GM18873 (cell line): Measurements from ENCODE around the gene FILIP1L.

Source experiments
- ATAC-seq: cut with Tn5 transposase; IDR thresholded peaks from one replicate; pipeline ENCODE4 v1.9.1; 2021; ENCODE audit warnings: mild to moderate bottlenecking, moderate library complexity, moderate number of reproducible peaks; ENCODE audit not compliant: unreplicated experiment, low FRiP score

Gene FILIP1L

DNA sequence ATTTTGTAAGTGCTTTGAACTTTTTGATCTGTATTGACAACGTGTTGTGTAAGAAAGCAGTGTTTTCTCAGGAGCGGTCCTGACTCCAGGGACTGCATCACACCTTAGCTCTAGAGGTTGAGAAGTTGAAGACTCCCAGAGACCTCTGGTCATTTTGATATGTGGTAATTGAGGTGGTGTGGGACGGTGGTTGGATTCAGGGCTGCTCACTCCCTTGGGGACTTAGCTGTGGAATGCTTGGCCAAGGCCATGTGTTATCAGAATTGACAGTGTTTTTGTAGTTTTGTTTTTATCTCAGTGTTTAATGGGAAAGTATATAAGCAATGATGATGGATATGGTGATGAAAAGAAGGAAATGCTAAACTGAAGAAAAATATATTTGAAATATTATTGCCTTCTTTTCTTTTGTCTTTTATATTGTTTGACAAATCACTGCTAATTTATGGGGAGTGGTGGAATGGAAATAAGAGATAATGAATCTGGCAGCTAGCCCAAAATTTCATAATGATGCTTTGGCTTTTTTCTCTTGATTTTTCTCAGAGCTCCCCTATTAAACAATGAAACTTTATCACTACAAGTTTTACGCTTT, 280.6 kb downstream of the FILIP1L start:
- no peak for ATAC-seq

DNA sequence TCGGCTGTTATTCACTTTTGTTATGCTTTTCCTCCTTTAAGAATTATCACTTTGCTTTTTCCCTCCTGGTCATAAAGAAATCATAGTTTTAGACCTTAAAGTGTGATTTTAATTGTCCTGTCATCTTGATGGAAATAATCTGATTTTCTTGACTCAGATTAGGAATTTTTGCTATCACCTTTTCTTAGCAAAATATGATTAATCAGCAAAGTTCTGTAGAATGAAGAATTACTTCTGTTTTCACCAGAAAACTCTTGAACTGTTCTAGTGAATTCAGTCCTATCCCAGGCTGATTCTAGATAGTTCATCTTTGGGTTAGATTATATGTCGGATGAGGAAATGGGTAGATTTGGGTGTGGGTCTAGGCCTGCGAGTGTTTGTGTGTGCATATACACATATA, 284.5 kb downstream of the FILIP1L start:
- ATAC-seq = no peak

GRCh38 chr3:99825004-99825640, 289.2 kb downstream of the FILIP1L start:
- ATAC-seq = no peak

DNA sequence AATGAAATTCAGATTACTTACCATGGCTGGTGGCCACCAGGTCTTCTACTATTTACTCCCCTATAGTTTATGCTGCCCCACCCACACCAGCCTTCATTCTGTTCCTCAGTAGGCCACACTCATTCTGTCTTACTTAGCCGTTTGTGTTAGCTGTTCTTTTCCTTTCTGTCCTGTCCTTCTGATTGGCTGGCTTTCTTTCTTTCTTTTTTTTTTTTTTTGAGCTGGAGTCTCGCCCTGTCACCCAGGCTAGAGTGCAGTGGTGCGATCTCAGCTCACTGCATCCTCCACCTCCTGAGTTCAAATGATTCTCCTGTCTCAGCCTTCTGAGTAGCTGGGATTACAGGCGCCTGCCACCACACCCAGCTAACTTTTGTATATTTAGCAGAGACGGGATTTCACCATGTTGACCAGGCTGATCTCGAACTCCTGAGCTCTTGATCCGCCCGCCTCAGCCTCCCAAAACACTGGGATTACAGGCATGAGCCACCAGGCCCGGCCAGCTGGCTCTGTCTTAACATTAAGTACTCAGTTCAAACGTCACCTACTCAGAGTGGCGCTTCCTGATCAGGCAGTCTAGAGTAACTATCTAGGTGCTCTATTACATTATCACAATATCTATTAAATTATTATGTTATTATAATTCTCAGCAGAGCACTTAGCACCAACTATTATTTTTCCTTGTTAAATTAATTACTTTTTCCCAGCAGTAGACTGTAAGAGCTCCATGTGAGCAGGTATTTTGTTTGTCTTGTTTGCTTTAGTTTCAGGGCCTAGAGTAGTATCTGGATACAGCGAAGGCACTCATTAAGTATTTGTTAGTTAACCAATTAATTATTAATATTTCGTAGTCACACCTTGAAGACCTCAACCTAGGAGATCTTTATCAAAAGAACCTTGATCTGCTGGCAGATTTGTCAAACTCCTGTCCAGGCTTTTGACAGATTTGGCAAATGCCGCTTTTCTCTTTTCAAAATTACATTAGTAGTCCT, 290.3 kb downstream of the FILIP1L start:
- ATAC-seq = no peak

DNA sequence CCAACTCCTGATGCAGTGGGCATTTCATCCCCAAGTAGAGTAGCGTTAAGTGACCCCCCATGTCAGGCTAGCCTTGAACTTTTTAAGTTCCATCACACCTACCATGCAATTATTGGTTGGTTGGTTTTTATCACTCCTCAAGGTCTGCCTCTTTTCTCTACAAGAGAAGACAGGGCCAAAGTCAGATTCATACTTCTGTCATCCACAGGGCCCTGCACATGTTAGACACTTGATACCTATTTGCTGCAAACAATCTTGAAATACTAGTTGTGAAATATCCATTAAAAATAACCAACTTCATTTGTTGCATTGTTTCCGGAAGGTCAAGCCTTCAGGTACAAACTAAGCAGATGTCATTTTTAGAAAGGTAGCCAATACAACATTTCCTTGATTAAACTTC, 295.5 kb downstream of the FILIP1L start:
- no peak for ATAC-seq

DNA sequence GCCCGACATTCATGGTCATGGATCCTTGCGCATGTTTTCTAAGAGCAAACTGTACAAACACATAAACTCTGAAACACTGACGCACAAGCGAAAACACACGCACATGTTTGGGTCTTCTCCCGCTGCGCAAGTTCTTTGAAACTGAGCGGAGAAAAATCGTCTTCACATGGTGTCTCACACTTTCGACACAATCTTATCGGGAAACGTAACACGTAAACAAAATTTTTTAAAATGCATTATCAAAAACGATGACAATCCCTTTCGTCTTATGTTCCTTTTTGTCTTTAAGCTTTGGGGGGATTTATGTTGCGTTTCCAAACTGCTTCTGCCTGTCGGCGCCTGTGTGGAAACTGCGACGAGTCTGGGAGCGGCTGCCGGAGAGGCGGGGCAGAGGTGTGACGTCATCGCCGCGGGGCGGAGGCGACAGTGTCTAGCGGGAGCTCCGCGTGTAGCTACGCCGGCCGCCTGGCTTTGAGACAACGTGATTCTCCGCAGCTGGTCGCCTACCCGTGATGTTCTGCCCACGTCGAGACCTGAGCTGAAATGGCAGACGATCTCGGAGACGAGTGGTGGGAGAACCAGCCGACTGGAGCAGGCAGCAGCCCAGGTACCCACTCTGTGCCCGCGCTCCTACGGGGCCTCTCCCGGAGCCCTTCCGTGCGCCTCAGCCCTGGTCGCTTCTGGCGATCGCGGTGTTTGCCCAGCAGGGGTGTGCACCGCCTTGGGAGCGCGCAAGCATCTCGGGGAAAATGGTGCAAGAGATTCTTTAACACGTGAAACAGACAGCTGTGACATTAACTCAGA, 296.7 kb downstream of the FILIP1L start, which contains the start of gene CMSS1:
TSS of gene CMSS1 (plus strand) at position 426 of the 804 bp plus-strand sequence.
- peak; percentile 96 for ATAC-seq

GRCh38 chr3:99817047-99817436, 297.3 kb downstream of the FILIP1L start:
- no peak for ATAC-seq

DNA sequence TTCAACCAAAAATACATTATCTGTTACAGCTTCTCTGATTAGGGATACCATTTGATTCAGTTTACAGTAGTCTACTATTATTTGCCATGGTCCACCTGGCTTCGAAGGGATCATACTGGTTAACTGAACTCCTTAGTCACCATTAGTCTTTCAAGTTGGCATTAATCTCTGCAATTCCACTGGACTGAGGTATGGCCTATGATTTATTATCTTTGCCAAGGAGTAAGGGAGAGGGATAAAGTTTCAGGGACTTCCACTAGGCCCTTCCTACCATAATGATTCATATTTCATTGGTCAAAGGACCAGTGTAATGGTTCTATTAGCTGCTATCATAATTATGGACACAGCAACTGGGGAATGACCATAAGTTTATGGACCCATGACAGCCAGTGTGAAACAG, 303.9 kb downstream of the FILIP1L start:
- no peak for ATAC-seq

GRCh38 chr3:99809565-99809964, 304.7 kb downstream of the FILIP1L start:
- no peak for ATAC-seq

DNA sequence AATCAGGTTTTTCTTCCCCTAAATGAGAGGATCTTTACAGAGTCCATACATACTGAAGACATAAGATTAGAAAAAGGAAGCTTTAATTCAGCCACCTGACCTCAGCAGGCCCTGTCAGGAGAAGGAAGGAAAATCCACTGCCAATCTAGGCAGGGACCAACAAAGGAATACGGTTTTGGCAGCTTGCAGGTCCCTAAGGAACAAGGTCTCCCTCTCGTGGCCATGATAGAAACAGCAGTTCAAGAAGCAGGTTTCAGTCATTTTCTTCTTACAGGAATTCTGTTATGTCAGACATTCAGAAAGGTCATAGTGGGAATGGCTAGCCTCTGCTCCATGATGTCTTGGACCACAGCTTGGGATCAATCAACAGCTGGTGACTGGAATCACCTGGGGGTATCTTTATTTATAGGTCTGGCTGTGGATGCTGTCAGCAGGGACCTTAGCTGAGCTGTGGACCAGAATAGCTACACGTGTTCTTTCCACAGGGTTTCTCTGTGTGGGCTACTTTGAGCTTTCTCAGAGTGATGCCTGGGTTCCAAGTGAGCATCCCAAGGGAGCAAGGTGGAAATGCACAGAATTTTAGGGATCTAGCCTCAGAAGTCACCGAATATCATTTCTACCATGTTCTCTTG, 306.0 kb downstream of the FILIP1L start:
- ATAC-seq = no peak

DNA sequence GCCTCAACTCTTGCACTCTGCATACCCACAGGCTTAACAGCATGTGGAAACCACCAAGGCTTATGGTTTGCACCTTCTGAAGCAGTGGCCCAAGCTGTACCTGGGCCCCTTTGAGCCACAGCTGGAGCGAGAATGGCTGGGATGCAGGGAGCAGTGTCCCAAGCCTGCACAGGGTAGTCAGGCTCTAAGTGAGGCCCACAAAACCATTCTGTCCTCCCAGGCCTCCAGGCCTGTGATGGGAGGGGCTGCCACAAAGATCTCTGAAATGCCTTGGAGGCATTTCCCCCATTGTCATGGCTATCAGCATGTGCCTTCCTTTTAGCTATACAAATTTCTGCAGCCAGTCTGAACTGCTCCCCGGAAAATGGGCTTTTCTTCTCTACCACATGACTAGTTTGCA, 309.1 kb downstream of the FILIP1L start:
- no peak for ATAC-seq

DNA sequence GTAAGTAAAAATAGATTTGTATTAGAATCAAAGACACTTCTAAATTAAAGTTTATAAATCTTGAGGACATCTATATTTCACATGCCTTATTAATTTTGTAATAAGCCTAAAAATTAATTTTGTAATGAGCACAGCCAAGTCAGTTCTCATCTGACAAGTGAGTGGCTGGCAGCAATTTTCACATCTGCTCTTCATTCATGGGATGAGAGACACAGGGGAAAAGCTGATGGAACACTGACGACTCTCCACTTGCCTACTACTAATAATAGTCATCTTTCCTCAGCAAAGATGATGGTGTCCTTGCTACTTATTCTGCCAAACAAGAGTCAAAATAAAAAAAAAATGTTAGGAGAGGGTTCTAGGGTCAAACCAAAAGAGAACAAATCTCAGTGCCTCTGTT, 311.0 kb downstream of the FILIP1L start:
- ATAC-seq = no peak

GRCh38 chr3:99799422-99799821, 314.9 kb downstream of the FILIP1L start:
- no peak for ATAC-seq

DNA sequence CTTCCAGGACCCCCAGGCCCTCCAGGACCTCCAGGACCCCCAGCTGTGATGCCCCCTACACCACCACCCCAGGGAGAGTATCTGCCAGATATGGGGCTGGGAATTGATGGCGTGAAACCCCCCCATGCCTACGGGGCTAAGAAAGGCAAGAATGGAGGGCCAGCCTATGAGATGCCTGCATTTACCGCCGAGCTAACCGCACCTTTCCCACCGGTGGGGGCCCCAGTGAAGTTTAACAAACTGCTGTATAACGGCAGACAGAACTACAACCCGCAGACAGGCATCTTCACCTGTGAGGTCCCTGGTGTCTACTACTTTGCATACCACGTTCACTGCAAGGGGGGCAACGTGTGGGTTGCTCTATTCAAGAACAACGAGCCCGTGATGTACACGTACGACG, 318.7 kb downstream of the FILIP1L start:
- ATAC-seq = no peak

GRCh38 chr3:99794485-99794884, 319.8 kb downstream of the FILIP1L start:
- ATAC-seq = no peak

DNA sequence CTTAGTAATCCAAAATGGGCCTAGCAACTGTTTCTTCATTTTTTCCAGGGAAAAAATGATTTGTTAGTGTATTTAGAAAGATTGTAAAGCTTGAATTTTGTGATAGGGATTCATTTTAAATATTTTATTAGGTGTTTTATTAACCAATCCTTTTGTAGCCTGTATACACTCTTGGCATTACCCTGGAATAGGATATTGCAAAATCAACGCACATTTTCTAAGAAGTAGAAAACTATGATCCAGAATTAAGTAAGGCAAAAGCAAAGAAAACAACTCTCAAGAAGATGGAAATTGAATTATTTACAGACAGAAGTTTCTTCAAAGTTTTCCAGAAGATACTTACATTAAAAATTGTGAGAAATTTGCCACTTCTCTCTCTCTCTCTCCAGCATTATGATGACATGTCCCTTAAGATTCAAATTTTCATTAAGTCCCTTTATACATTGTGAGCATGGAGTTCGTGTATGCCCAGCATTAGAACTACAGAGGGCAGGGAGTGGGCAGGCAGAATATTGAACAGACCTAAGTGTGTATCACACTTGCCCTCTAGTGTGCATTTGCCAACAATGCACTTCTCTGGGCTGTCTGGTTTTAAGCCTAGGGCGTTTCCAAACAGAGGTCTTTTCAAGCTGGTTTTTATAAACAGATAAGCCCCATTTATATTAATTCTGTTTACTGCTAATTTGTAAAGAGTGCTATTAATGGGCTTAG, 325.1 kb downstream of the FILIP1L start:
- ATAC-seq = no peak
